ENCODE results near the gene APLP2. TPM values are rescaled to one million over a fixed set of nuclear protein-coding genes. Genes with fewer than 3 reads are reported as not detected.

Gene APLP2
- total and polyA plus RNA-seq, 9 of the 15 experiments (the other 6 are each of a cell fraction or from before 2014, with no cell fraction given), result 17.4 to 164 (median 118) TPM

- TF ChIP-seq ZBTB40 (IDR thresholded peaks at IDR 0.05), result peak; percentile 43; the same call in 1 of the 2 replicates
- no peak for TF ChIP-seq ZBTB40 (CRISPR knock-in tag; IDR thresholded peaks at IDR 0.05)
- no peak for TF ChIP-seq TAF15 (IDR thresholded peaks at IDR 0.05; ENCODE audit: low read depth, low read length)
- no peak for TF ChIP-seq ZNF444 (CRISPR knock-in tag; IDR thresholded peaks at IDR 0.05)
- peak; percentile 38; the same call in 1 of the 2 replicates for TF ChIP-seq CTBP1 (IDR thresholded peaks at IDR 0.05; ENCODE audit: borderline replicate concordance)
- TF ChIP-seq ARID3B (CRISPR knock-in tag; IDR thresholded peaks at IDR 0.05; ENCODE audit: borderline replicate concordance), result no peak
- TF ChIP-seq GABPA (tag; conservative IDR thresholded peaks at IDR 0.05; ENCODE audit: low read depth), result peak; percentile 57
- no peak for TF ChIP-seq ZNF449 (CRISPR knock-in tag; IDR thresholded peaks at IDR 0.05)
- TF ChIP-seq SNAPC5 (CRISPR knock-in tag; IDR thresholded peaks at IDR 0.05), result no peak
Observed at GRCh38 chr11:130163346-130164220, 93.9 kb downstream of the APLP2 start (continued).
